GM21737 (cell line): ENCODE data around the gene DDI1.

ENCODE experiments used
- ATAC-seq: cut with Tn5 transposase; IDR thresholded peaks from one replicate; pipeline ENCODE4 v1.9.1; 2021; ENCODE audit warnings: mild to moderate bottlenecking, moderate library complexity; ENCODE audit not compliant: unreplicated experiment

Gene DDI1

GRCh38 chr11:104036588-104036987 lies at the start of gene DDI1:
Gene DDI1 (plus strand): TSS chr11:104036640. CDS start chr11:104036823, 183 bp downstream.
- ATAC-seq, result no peak

- no peak for ATAC-seq
These were observed 48.5 kb upstream of the DDI1 start for GRCh38 chr11:103987629-103988594.

GRCh38 chr11:103988595-103988969 lies 47.9 kb upstream of the DDI1 start:
- ATAC-seq, result no peak

DNA sequence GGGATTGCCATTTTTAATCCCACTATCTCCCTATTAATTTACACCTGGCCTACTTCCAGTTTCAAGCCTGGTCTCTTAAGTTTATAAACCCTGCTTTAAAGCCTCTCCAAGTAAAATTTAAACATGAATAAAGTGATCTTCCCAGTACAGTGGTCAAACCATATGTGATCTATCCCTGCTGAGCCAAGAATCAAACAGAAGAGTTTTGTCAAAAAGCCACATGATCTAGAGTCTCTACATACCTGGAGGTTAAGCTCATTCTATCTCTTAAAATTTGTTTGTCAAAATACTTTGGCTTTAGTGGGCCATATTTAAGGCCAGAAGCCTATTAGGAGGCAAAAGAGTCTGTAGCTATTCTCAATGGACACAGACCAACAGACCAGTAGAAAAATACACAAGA lies 42.9 kb upstream of the DDI1 start:
- no peak for ATAC-seq

- ATAC-seq, result no peak
These were observed 42.3 kb upstream of the DDI1 start for GRCh38 chr11:103994094-103994493.

- ATAC-seq, result no peak
These were observed 41.9 kb upstream of the DDI1 start for GRCh38 chr11:103994518-103994917.

DNA sequence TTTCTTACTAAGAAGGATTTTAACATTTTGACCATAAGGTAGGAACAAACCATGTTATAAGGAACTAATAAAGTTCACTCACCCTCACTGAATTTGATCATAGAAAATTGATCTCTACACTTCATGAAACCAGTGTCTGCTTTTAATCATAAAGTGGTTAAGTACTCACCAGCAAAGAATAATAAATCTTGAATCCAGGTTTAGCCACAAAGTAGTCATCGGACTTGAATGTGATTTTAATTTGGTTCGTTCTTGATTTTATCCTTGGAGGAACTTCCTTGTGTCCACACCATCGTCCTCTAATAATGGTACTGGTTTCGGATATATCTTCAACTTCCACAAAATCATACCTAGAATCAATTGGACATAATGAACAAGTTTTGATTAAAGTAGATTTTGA lies 40.5 kb upstream of the DDI1 start:
- no peak for ATAC-seq

- no peak for ATAC-seq
These were observed 39.4 kb upstream of the DDI1 start for GRCh38 chr11:103997082-103997481.

- ATAC-seq, result no peak
These were observed 37.5 kb upstream of the DDI1 start for GRCh38 chr11:103998826-103999508.

DNA sequence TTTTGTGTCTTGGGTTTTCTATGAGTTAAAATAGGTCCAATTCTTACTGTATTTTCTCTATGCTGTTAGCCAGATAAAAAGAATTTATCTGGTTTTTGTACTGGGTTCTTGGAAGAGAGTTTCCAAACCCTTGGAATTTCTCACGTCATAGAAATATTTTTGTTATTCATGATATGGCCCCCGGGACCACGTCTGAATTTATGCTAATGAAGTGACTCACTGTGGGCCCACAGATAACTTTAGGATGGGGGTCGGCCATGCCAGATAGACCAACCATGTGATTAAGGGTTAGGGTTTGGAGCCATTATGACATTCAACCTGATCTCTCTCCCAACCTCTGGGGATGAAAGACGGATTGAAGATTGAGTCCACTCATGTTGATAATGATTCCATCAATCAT lies 35.6 kb upstream of the DDI1 start:
- no peak for ATAC-seq

GRCh38 chr11:104001561-104002056 lies 34.8 kb upstream of the DDI1 start:
- no peak for ATAC-seq

GRCh38 chr11:104003491-104003890 lies 32.9 kb upstream of the DDI1 start:
- no peak for ATAC-seq

GRCh38 chr11:104005234-104005855 lies 31.1 kb upstream of the DDI1 start:
- ATAC-seq, result no peak

- ATAC-seq, result no peak
These were observed 26.7 kb upstream of the DDI1 start for GRCh38 chr11:104009744-104010143.

GRCh38 chr11:104011044-104011443 lies 25.4 kb upstream of the DDI1 start:
- no peak for ATAC-seq

DNA sequence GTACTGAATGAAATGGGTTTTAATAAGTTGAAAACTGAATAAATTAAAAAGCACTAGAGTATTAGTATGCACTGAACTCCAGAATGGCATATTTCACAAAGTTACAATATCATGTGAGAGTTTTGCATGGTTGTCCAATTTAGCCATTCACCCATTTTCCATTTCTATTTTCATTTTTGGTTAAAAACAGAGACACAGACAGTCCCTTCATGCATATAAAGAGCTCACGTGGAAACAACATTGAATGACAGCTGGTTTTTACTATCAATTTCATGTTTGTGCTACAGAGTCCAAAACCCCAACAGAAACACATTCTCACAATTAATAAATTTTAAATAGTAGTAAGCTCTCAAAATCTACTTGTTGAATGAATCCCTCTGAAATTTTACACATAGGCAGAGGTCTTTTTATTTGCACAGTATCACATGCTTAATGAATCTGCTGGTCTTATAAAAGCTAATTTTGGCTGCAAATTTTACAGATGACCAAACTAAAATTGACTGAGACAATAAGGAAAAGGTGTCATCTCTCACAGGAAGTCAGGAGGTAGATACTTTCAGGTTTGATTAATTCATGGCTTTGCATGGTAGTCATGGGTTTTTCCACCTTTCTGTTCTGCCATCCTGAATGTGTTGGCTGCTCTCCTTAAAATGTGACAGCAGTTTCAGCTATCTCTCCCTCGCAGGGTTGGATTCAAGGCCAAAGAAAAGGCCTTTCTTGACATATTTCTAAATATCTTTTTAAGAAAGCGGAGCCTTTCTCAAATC lies 20.6 kb upstream of the DDI1 start:
- ATAC-seq, result peak; percentile 73

- no peak for ATAC-seq
These were observed 11.9 kb upstream of the DDI1 start for GRCh38 chr11:104024572-104024971.

DNA sequence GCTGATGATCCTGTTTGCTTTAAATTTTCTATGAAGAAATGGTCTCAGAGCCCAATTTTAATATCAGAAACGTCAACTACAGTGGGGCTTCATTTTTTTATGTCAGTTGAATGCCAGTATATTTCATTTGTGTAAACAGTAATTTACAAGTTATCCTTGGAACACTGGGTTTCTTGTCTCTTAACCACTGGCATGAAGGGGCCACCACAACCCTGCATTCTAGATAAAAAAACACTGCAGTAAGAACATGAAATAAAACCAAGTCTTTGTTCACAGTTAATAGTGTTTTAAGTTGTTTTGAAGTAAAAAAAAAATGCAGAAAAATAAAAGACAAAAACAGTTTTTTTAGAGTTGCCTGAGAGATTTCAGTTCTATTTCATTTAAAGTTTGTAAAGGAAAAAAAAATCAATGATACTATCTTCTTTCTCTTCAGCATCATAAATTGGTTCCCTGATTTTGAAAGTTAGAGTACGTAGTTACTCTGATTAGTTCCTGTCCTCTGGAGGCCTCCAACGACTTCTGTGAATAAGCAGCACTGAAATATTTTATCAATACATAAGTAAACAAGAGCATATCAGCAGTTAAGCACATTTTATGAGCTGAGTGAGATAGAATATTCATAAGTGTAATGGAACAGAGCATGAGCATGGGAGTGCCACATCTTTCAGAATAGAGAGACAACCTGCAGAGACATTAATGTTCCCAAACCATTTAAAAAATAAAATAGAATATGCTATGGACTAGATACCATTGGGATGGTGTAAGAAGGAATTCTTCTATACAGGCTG lies 7.8 kb upstream of the DDI1 start:
- no peak for ATAC-seq

- ATAC-seq, result no peak
These were observed 3.3 kb upstream of the DDI1 start for GRCh38 chr11:104033134-104033533.

GRCh38 chr11:104033561-104033960 lies 2.9 kb upstream of the DDI1 start:
- no peak for ATAC-seq
